HepG2 (cell line): ENCODE results near the gene RNF135. TPM values are rescaled to one million over a fixed set of nuclear protein-coding genes. Genes with fewer than 3 reads are reported as not detected.

ENCODE experiments used
- RBFOX2 ChIP-seq: fragments of 200-400 bp; formaldehyde crosslinking; IDR thresholded peaks from 2 replicates; pipeline ENCODE4 v1.6.1; 2017; ENCODE audit warnings: low read depth, mild to moderate bottlenecking, low read length
- ZNF556 ChIP-seq: sonication (generic); formaldehyde crosslinking; IDR thresholded peaks from 2 replicates; pipeline ENCODE4 v1.4.0; 2020; ENCODE audit warnings: mild to moderate bottlenecking, missing genetic modification reagents, borderline replicate concordance
- ZNF652 ChIP-seq: IDR thresholded peaks from 2 replicates; pipeline ENCODE4 v1.6.1; 2016; ENCODE audit warnings: low read depth, borderline replicate concordance
- ZNF878 ChIP-seq: sonication (generic); formaldehyde crosslinking; IDR thresholded peaks from 2 replicates; pipeline ENCODE4 v1.8.1; 2023; ENCODE audit warnings: mild to moderate bottlenecking, missing genetic modification reagents, moderate library complexity
- ZSCAN21 ChIP-seq: sonication (generic); formaldehyde crosslinking; IDR thresholded peaks from 2 replicates; pipeline ENCODE4 v1.8.0; 2022; ENCODE audit warnings: mild to moderate bottlenecking, missing genetic modification reagents, moderate library complexity, borderline replicate concordance
- polyA plus RNA-seq, 8 experiments: library from polyadenylated mRNA; depleted of rRNA in 3 of 8; stranded (reverse) in 7 of 8; unstranded in 1 of 8; fragments of >200 nt; fragmentation: Illumina TruSeq in 4 of 8; extraction: Trizol in 4 of 8; gene quantifications; 2 replicates each; pipeline versions ENCODE4 v1.2.1 to v1.2.3, GENCODE V29; 2011 to 2016; ENCODE audit warnings: low read depth in 4 of 8, missing spikeins in 1 of 8, mixed read lengths in 1 of 8; ENCODE audit not compliant: insufficient read depth in 1 of 8
- total RNA-seq, 5 experiments: library from RNA; depleted of rRNA; stranded (reverse); fragments of >200 nt; fragmentation: Illumina TruSeq; extraction: Trizol; gene quantifications; 2 replicates each; pipeline ENCODE4 v1.2.3, GENCODE V29; 2016; ENCODE audit warnings: low read depth in 1 of 5
- TF ChIP-seq, protein P1 (sequence below): sonication (generic); formaldehyde crosslinking; IDR thresholded peaks from 2 replicates; pipeline ENCODE4 v1.5.1; 2020; ENCODE audit warnings: mild to moderate bottlenecking, missing genetic modification reagents, moderate library complexity
- TF ChIP-seq, protein P2 (sequence below): sonication (generic); formaldehyde crosslinking; IDR thresholded peaks from 2 replicates; pipeline ENCODE4 v1.4.0; 2020; ENCODE audit warnings: mild to moderate bottlenecking, missing genetic modification reagents
- TF ChIP-seq, protein P3 (sequence below): sonication (generic); formaldehyde crosslinking; IDR thresholded peaks from 2 replicates; pipeline ENCODE4 v1.4.0; 2020; ENCODE audit warnings: missing genetic modification reagents
- TF ChIP-seq, protein P4 (sequence below): sonication (generic); formaldehyde crosslinking; IDR thresholded peaks from 2 replicates; pipeline ENCODE4 v1.4.0; 2020; ENCODE audit warnings: mild to moderate bottlenecking, missing genetic modification reagents
- TF ChIP-seq, protein P5 (sequence below): sonication (generic); formaldehyde crosslinking; IDR thresholded peaks from 2 replicates; pipeline ENCODE4 v1.4.0; 2020; ENCODE audit warnings: low read depth, mild to moderate bottlenecking, missing genetic modification reagents
- TF ChIP-seq, protein P6 (sequence below): sonication (generic); formaldehyde crosslinking; IDR thresholded peaks from 2 replicates; pipeline ENCODE4 v1.4.0; 2020; ENCODE audit warnings: missing genetic modification reagents
- TF ChIP-seq, protein P7 (sequence below): IDR thresholded peaks from 2 replicates; pipeline ENCODE4 v1.6.1; 2012; ENCODE audit warnings: inconsistent platforms

The RNF135 gene
- total and polyA plus RNA-seq, 2 of the 13 experiments (the other 11 are each of a cell fraction or from before 2014, with no cell fraction given) = not detected

DNA sequence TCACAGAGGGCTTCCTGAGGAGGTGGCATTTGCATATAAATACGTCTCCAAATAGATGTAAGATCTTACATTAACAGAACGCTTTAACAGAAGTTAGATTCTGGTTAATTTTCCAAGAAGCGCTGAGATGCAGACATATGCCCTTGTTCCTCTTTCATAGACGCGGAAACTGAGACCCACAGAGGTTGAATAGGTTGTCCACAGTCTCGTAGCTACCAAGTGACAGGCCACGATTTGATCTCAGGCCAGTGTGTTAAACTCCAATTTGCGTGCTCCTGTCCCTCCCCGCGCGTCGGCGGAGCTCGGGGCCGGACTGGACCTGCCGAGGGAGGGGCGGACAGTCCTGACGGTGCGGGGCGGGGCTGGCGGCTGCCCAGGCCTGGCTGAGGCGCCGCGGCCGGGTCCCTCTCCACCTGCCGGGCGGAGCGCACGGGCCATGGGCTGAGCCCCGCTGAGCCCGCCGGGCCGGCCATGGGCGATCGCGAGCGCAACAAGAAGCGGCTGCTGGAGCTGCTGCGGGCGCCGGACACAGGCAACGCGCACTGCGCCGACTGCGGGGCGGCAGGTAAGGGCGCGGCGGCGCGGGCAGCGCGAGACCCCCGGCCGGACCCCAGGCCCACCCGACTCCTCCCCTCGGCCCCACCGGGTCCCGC, 49.2 kb upstream of the RNF135 start, which contains the start of gene ADAP2 (continued):
- TF ChIP-seq, protein P1, sequence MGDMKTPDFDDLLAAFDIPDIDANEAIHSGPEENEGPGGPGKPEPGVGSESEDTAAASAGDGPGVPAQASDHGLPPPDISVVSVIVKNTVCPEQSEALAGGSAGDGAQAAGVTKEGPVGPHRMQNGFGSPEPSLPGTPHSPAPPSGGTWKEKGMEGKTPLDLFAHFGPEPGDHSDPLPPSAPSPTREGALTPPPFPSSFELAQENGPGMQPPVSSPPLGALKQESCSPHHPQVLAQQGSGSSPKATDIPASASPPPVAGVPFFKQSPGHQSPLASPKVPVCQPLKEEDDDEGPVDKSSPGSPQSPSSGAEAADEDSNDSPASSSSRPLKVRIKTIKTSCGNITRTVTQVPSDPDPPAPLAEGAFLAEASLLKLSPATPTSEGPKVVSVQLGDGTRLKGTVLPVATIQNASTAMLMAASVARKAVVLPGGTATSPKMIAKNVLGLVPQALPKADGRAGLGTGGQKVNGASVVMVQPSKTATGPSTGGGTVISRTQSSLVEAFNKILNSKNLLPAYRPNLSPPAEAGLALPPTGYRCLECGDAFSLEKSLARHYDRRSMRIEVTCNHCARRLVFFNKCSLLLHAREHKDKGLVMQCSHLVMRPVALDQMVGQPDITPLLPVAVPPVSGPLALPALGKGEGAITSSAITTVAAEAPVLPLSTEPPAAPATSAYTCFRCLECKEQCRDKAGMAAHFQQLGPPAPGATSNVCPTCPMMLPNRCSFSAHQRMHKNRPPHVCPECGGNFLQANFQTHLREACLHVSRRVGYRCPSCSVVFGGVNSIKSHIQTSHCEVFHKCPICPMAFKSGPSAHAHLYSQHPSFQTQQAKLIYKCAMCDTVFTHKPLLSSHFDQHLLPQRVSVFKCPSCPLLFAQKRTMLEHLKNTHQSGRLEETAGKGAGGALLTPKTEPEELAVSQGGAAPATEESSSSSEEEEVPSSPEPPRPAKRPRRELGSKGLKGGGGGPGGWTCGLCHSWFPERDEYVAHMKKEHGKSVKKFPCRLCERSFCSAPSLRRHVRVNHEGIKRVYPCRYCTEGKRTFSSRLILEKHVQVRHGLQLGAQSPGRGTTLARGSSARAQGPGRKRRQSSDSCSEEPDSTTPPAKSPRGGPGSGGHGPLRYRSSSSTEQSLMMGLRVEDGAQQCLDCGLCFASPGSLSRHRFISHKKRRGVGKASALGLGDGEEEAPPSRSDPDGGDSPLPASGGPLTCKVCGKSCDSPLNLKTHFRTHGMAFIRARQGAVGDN (CRISPR knock-in tag) = peak; percentile 59
- TF ChIP-seq ZNF878 = no peak
- 0 out of 2 replicates have a peak, but pooled peaks have one; percentile 61 for TF ChIP-seq ZNF556
- TF ChIP-seq RBFOX2 = 0 out of 2 replicates have a peak, but pooled peaks have one; percentile 26
- TF ChIP-seq, protein P2, sequence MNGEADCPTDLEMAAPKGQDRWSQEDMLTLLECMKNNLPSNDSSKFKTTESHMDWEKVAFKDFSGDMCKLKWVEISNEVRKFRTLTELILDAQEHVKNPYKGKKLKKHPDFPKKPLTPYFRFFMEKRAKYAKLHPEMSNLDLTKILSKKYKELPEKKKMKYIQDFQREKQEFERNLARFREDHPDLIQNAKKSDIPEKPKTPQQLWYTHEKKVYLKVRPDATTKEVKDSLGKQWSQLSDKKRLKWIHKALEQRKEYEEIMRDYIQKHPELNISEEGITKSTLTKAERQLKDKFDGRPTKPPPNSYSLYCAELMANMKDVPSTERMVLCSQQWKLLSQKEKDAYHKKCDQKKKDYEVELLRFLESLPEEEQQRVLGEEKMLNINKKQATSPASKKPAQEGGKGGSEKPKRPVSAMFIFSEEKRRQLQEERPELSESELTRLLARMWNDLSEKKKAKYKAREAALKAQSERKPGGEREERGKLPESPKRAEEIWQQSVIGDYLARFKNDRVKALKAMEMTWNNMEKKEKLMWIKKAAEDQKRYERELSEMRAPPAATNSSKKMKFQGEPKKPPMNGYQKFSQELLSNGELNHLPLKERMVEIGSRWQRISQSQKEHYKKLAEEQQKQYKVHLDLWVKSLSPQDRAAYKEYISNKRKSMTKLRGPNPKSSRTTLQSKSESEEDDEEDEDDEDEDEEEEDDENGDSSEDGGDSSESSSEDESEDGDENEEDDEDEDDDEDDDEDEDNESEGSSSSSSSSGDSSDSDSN (CRISPR knock-in tag) = peak; percentile 79; the same call in 1 of the 2 replicates
- no peak for TF ChIP-seq ZNF652 (CRISPR knock-in tag)
- no peak for TF ChIP-seq ZSCAN21 (CRISPR knock-in tag)
- TF ChIP-seq, protein P3, sequence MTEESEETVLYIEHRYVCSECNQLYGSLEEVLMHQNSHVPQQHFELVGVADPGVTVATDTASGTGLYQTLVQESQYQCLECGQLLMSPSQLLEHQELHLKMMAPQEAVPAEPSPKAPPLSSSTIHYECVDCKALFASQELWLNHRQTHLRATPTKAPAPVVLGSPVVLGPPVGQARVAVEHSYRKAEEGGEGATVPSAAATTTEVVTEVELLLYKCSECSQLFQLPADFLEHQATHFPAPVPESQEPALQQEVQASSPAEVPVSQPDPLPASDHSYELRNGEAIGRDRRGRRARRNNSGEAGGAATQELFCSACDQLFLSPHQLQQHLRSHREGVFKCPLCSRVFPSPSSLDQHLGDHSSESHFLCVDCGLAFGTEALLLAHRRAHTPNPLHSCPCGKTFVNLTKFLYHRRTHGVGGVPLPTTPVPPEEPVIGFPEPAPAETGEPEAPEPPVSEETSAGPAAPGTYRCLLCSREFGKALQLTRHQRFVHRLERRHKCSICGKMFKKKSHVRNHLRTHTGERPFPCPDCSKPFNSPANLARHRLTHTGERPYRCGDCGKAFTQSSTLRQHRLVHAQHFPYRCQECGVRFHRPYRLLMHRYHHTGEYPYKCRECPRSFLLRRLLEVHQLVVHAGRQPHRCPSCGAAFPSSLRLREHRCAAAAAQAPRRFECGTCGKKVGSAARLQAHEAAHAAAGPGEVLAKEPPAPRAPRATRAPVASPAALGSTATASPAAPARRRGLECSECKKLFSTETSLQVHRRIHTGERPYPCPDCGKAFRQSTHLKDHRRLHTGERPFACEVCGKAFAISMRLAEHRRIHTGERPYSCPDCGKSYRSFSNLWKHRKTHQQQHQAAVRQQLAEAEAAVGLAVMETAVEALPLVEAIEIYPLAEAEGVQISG (CRISPR knock-in tag) = 0 out of 2 replicates have a peak, but pooled peaks have one; percentile 28
- TF ChIP-seq, protein P4, sequence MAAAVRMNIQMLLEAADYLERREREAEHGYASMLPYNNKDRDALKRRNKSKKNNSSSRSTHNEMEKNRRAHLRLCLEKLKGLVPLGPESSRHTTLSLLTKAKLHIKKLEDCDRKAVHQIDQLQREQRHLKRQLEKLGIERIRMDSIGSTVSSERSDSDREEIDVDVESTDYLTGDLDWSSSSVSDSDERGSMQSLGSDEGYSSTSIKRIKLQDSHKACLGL (CRISPR knock-in tag) = 0 out of 2 replicates have a peak, but pooled peaks have one; percentile 7
- TF ChIP-seq, protein P5, sequence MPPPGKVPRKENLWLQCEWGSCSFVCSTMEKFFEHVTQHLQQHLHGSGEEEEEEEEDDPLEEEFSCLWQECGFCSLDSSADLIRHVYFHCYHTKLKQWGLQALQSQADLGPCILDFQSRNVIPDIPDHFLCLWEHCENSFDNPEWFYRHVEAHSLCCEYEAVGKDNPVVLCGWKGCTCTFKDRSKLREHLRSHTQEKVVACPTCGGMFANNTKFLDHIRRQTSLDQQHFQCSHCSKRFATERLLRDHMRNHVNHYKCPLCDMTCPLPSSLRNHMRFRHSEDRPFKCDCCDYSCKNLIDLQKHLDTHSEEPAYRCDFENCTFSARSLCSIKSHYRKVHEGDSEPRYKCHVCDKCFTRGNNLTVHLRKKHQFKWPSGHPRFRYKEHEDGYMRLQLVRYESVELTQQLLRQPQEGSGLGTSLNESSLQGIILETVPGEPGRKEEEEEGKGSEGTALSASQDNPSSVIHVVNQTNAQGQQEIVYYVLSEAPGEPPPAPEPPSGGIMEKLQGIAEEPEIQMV = 0 out of 2 replicates have a peak, but pooled peaks have one; percentile 29
- TF ChIP-seq, protein P6, sequence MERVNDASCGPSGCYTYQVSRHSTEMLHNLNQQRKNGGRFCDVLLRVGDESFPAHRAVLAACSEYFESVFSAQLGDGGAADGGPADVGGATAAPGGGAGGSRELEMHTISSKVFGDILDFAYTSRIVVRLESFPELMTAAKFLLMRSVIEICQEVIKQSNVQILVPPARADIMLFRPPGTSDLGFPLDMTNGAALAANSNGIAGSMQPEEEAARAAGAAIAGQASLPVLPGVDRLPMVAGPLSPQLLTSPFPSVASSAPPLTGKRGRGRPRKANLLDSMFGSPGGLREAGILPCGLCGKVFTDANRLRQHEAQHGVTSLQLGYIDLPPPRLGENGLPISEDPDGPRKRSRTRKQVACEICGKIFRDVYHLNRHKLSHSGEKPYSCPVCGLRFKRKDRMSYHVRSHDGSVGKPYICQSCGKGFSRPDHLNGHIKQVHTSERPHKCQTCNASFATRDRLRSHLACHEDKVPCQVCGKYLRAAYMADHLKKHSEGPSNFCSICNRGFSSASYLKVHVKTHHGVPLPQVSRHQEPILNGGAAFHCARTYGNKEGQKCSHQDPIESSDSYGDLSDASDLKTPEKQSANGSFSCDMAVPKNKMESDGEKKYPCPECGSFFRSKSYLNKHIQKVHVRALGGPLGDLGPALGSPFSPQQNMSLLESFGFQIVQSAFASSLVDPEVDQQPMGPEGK (CRISPR knock-in tag) = peak; percentile 32; the same call in 1 of the 2 replicates
- TF ChIP-seq, protein P7, sequence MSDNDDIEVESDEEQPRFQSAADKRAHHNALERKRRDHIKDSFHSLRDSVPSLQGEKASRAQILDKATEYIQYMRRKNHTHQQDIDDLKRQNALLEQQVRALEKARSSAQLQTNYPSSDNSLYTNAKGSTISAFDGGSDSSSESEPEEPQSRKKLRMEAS = peak; percentile 25; the same call in 1 of the 2 replicates
